Ishikawa (cell line): ENCODE data around the gene PGM3.

Experiments
- CEBPB ChIP-seq: IDR thresholded peaks from 2 replicates; pipeline ENCODE4 v1.6.1; 2012
- CREB1 ChIP-seq: IDR thresholded peaks from 2 replicates; pipeline ENCODE4 v1.6.1; 2012; ENCODE audit warnings: low read depth
- EGR1 ChIP-seq: IDR thresholded peaks from 2 replicates; pipeline ENCODE4 v1.6.1; 2012
- EP300 ChIP-seq: IDR thresholded peaks from 2 replicates; pipeline ENCODE4 v1.6.1; 2012; ENCODE audit warnings: borderline replicate concordance
- FOXM1 ChIP-seq: IDR thresholded peaks from 2 replicates; pipeline ENCODE4 v1.6.1; 2012; ENCODE audit warnings: low read depth, borderline replicate concordance
- MAX ChIP-seq: IDR thresholded peaks from 2 replicates; pipeline ENCODE4 v1.6.1; 2012
- NFIC ChIP-seq: IDR thresholded peaks from 2 replicates; pipeline ENCODE4 v1.6.1; 2012
- RAD21 ChIP-seq: IDR thresholded peaks from 2 replicates; pipeline ENCODE4 v1.6.1; 2012; ENCODE audit warnings: low read depth
- REST ChIP-seq: IDR thresholded peaks from 2 replicates; pipeline ENCODE4 v1.6.1; 2012; ENCODE audit warnings: low read depth, mild to moderate bottlenecking
- TAF1 ChIP-seq: IDR thresholded peaks from 2 replicates; pipeline ENCODE4 v1.6.1; 2012; ENCODE audit warnings: low read depth, mild to moderate bottlenecking
- TCF12 ChIP-seq: IDR thresholded peaks from 2 replicates; pipeline ENCODE4 v1.6.1; 2012; ENCODE audit warnings: low read depth
- TEAD4 ChIP-seq: IDR thresholded peaks from 2 replicates; pipeline ENCODE4 v1.6.1; 2012
- USF1 ChIP-seq: IDR thresholded peaks from 2 replicates; pipeline ENCODE4 v1.6.1; 2012
- YY1 ChIP-seq: IDR thresholded peaks from 2 replicates; pipeline ENCODE4 v1.6.1; 2012; ENCODE audit warnings: low read depth
- ZBTB7A ChIP-seq: IDR thresholded peaks from 2 replicates; pipeline ENCODE4 v1.6.1; 2012; ENCODE audit warnings: low read depth

PGM3 gene

GRCh38 chr6:83151114-83151513 lies 42.0 kb downstream of the PGM3 start:
- TF ChIP-seq EGR1 (no peak), EP300 (no peak), TEAD4 (no peak)

- no peak for TF ChIP-seq EGR1
- no peak for TF ChIP-seq TAF1
- no peak for TF ChIP-seq CEBPB
- TF ChIP-seq TCF12 = no peak
- TF ChIP-seq RAD21 = no peak
- TF ChIP-seq NFIC = no peak
- TF ChIP-seq CREB1 = no peak
- TF ChIP-seq REST = no peak
- TF ChIP-seq USF1 = no peak
- no peak for TF ChIP-seq EP300
- TF ChIP-seq MAX = no peak
- no peak for TF ChIP-seq FOXM1
- no peak for TF ChIP-seq YY1
- TF ChIP-seq TEAD4 = no peak
- no peak for TF ChIP-seq ZBTB7A
Measured at GRCh38 chr6:83138758-83139157, 54.3 kb downstream of the PGM3 start.

GRCh38 chr6:83138118-83138722 lies 54.8 kb downstream of the PGM3 start:
- TF ChIP-seq CEBPB = no peak
- TF ChIP-seq TAF1 = no peak
- TF ChIP-seq FOXM1 = no peak
- no peak for TF ChIP-seq TEAD4

- TF ChIP-seq TEAD4 (no peak), REST (no peak), TCF12 (no peak), USF1 (no peak), CREB1 (no peak), NFIC (no peak), EGR1 (no peak), MAX (no peak), CEBPB (no peak), ZBTB7A (no peak), TAF1 (no peak), YY1 (no peak), EP300 (no peak), FOXM1 (no peak), RAD21 (no peak)
Measured at GRCh38 chr6:83132121-83132520, 60.9 kb downstream of the PGM3 start.

GRCh38 chr6:83127976-83128375 lies 65.1 kb downstream of the PGM3 start:
- TF ChIP-seq YY1 = no peak
- TF ChIP-seq TEAD4 = no peak

GRCh38 chr6:83127258-83127657 lies 65.8 kb downstream of the PGM3 start:
- no peak for TF ChIP-seq TAF1
- no peak for TF ChIP-seq MAX
- no peak for TF ChIP-seq TCF12
- TF ChIP-seq ZBTB7A = no peak
- TF ChIP-seq RAD21 = no peak
- no peak for TF ChIP-seq CREB1

GRCh38 chr6:83126807-83127206 lies 66.3 kb downstream of the PGM3 start:
- TF ChIP-seq TEAD4 = no peak
- TF ChIP-seq CEBPB = no peak
- TF ChIP-seq USF1 = no peak
- TF ChIP-seq MAX = no peak
- no peak for TF ChIP-seq YY1
- TF ChIP-seq CREB1 = no peak
- TF ChIP-seq TAF1 = no peak
- TF ChIP-seq NFIC = no peak
- no peak for TF ChIP-seq ZBTB7A
- TF ChIP-seq RAD21 = no peak
- TF ChIP-seq REST = no peak
- TF ChIP-seq TCF12 = no peak
- TF ChIP-seq EP300 = no peak
- no peak for TF ChIP-seq EGR1
- TF ChIP-seq FOXM1 = no peak
